Neural crest cell (in vitro differentiated cells): ENCODE data around the gene ZMIZ1. TPM values are rescaled to one million over a fixed set of nuclear protein-coding genes. Genes with fewer than 3 reads are reported as not detected.

Experiments used
- DNase-seq: peaks from one replicate; pipeline ENCODE4 v3.0.0; 2021; ENCODE audit warnings: low read depth, mixed read lengths, low spot score
- H3K27ac Mint-ChIP-seq: one replicate; pipeline ENCODE4 v1.8.0; 2021; ENCODE audit warnings: mild to moderate bottlenecking, mixed read lengths; ENCODE audit not compliant: unreplicated experiment
- H3K27me3 Mint-ChIP-seq: 2 replicates; pipeline ENCODE4 v1.8.0; 2021; ENCODE audit warnings: low read depth, mild to moderate bottlenecking, mixed read lengths
- H3K36me3 Mint-ChIP-seq: 2 replicates; pipeline ENCODE4 v1.8.0; 2021; ENCODE audit warnings: low read depth, mild to moderate bottlenecking, mixed read lengths
- H3K4me1 Mint-ChIP-seq: 2 replicates; pipeline ENCODE4 v1.8.0; 2021; ENCODE audit warnings: mixed read lengths
- H3K4me3 Mint-ChIP-seq: one replicate; pipeline ENCODE4 v1.8.0; 2021; ENCODE audit warnings: mild to moderate bottlenecking, mixed read lengths
- H3K9me3 Mint-ChIP-seq: 2 replicates; pipeline ENCODE4 v1.8.0; 2021; ENCODE audit warnings: mixed read lengths
- CTCF ChIP-seq: fragments of 200-600 bp; sonication (generic); conservative IDR thresholded peaks from 2 replicates; pipeline ENCODE4 v1.5.0; 2021; ENCODE audit warnings: antibody characterized with exemption, mild to moderate bottlenecking
- total RNA-seq: library from RNA; stranded (reverse); gene quantifications from 2 replicates; pipeline ENCODE4 v1.2.1, GENCODE V29; 2021

The ZMIZ1 gene
- total RNA-seq, 1 donor from 2014 or later, result 92.0 TPM

DNA sequence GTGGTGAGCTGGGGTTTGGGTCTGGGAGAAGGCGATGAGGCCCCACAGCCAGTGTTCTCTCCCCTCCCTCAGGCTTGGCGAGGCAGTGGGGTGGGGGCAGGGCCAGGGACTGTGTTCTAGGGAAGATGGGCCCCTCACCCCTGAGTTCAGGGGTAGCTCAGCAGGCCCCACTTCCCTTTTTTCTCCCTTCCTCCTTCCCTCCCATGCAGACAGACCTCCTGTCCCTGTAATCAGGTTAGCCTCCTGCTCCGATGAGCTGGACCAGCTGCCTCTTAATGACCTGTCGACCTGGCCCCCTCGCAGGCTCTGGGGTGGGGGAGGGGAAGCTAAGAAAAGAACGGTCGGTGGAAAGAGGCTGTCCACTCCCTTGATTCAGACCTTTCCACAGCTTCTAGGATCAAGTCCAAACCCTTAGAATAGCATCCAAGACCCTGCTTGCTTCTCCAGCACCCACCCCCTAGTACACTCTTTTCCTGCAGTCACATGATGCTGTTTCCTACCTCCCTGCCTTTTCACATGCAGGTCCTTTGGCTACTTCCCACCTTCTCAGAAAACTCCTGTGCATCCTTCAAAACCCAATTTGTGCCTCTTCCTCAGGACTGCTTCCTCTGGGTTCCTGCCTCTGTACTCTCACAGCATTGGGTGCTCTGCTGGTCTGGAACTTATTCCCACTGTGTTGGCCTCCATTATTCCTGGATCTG lies 64.1 kb downstream of the ZMIZ1 start:
- H3K36me3 Mint-ChIP-seq, result no peaks in the 10 kb centered on the region
- no peaks in the 10 kb centered on the region for H3K9me3 Mint-ChIP-seq
- peaks cover 89% of the 10 kb centered on the region for H3K4me1 Mint-ChIP-seq
- peak; percentile 29 for DNase-seq
- peak overlapping the region; percentile 14 for H3K27ac Mint-ChIP-seq
- no peak for TF ChIP-seq CTCF
- no peaks in the 10 kb centered on the region for H3K27me3 Mint-ChIP-seq
- H3K4me3 Mint-ChIP-seq, result peak overlapping the region; percentile 72

DNA sequence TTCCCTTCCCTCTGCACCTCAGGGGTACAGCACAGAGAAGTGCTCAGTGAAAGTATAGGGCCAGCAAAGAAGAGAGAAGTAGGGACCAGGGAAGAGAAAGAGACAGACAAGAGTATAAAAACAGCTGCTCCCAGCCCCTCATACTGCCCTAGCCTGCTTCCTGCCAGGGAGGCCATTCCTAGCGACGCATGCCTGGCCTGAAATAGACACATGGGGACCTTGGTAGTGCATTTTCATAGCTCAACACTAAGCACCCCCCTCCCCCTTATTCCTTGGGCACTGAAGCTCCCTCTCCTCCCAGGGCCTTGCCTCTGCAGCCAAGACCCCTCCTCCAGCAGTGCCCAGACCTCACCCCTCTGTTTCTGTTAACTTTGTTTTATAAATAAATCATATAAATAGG lies 64.7 kb downstream of the ZMIZ1 start:
- Mint-ChIP-seq H3K4me1 (peaks cover 86% of the 10 kb centered on the region), H3K9me3 (no peaks in the 10 kb centered on the region), H3K4me3 (peak overlapping the region; percentile 72), H3K27ac (peak overlapping the region; percentile 14), H3K27me3 (no peaks in the 10 kb centered on the region), H3K36me3 (no peaks in the 10 kb centered on the region)
- TF ChIP-seq CTCF, result no peak
- DNase-seq, result no peak

DNA sequence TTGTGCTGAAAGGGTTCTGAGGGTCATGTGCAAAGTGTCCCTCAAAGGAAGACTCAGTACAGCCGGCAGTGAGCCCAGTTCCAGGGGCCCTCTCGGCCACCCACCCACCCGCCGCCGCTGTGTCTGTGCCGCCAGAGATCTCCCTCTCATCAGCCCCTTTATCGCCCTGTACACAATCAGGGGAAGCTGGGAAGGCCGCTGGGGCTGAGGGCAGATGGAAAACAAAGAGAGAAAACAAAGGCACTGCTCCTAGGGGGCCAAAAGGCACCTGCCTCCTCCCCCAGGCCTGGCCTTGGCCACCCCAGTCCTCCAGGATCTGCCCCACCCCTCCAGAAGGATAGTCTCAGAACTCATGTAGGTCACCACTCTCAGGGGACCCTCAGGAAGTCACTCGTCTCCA lies 67.0 kb downstream of the ZMIZ1 start:
- Mint-ChIP-seq H3K36me3 (peaks cover 3% of the 10 kb centered on the region), H3K4me3 (no peak overlapping the region), H3K4me1 (peaks cover 78% of the 10 kb centered on the region), H3K27me3 (no peaks in the 10 kb centered on the region), H3K27ac (peak overlapping the region; percentile 75), H3K9me3 (no peaks in the 10 kb centered on the region)
- no peak for DNase-seq
- TF ChIP-seq CTCF, result no peak

DNA sequence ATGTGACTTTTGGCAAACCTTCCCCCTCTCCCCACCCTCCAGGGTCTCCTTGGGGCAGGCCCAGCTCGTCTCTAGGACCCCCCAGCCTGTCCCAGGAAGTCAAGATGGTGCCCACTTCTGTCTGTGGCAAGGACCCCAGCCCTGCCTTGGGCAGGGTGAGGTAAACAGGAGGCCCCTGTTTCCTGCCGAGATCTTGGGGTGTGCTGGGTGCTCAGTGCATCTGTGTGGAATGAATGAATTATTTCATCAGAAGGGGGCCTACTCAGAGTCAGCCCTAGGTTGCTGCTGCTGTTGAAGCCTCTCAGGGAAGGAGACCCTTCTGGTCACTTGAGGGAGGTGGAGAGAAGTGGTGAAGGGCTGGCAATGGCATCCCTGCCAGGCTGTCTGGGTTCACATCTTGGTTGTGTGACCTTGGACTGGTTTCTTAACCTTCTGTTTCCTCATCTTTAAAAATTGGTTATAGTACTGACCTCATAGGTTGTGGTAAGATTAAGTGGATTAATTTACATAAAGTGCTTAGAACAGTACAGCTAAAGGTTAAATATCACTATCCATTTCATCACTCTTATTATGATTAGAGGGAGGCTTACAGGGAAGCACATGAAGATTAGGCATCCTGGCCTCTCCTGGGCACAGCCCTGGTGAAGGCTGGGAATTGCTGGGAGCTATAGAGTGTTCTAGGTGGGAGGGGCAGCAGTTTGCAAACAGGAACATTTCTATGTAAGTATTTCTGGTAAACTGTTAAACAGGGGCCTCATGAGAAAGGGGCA lies 67.7 kb downstream of the ZMIZ1 start:
- H3K4me1 Mint-ChIP-seq, result peaks cover 75% of the 10 kb centered on the region

GRCh38 chr10:79137300-79137756 lies 68.6 kb downstream of the ZMIZ1 start:
- H3K36me3 Mint-ChIP-seq, result peaks cover 3% of the 10 kb centered on the region
- H3K9me3 Mint-ChIP-seq, result no peaks in the 10 kb centered on the region
- peaks cover 75% of the 10 kb centered on the region for H3K4me1 Mint-ChIP-seq
- H3K27ac Mint-ChIP-seq, result no peak overlapping the region
- no peak for TF ChIP-seq CTCF
- H3K27me3 Mint-ChIP-seq, result no peaks in the 10 kb centered on the region
- no peak for DNase-seq
- peak overlapping the region; percentile 70 for H3K4me3 Mint-ChIP-seq

More for the DNA sequence above, 67.7 kb downstream of the ZMIZ1 start:
- Mint-ChIP-seq H3K27me3 (no peaks in the 10 kb centered on the region), H3K36me3 (peaks cover 3% of the 10 kb centered on the region), H3K9me3 (no peaks in the 10 kb centered on the region), H3K27ac (peak overlapping the region; percentile 76), H3K4me3 (peak overlapping the region; percentile 73)
- no peak for DNase-seq
- no peak for TF ChIP-seq CTCF
